ENCODE results near the gene RNF25.
A peak's percentile ranks its signal among the peaks of the same experiment; 100 is the strongest.

Gene RNF25

GRCh38 chr2:218671097-218671653 is 627 bp downstream of the RNF25 start:
- DNase-seq: peak in 1 of 2 experiments; percentile 34

- no peak for DNase-seq
These were observed 7.1 kb downstream of the RNF25 start for GRCh38 chr2:218664653-218665052.

GRCh38 chr2:218663901-218664300 is 7.9 kb downstream of the RNF25 start:
- no peak for DNase-seq

- DNase-seq: no peak
These were observed 9.0 kb downstream of the RNF25 start for GRCh38 chr2:218662827-218663226.

- no peak for DNase-seq
These were observed 9.4 kb downstream of the RNF25 start for GRCh38 chr2:218662377-218662776.

GRCh38 chr2:218659988-218660358 is 11.8 kb downstream of the RNF25 start:
- DNase-seq: peak in 1 of 2 experiments; percentile 41

- peak; percentile 83 to 96 for DNase-seq
These were observed 12.4 kb downstream of the RNF25 start, which contains the start of the genes BCS1L and ZNF142 for GRCh38 chr2:218659258-218659987. Gene BCS1L (plus strand): TSS chr2:218659683. CDS start chr2:218660988, 1,305 bp downstream. Gene ZNF142 (minus strand): TSS chr2:218659623. CDS start chr2:218656429, 3,194 bp downstream.

GRCh38 chr2:218658671-218659257 is 13.0 kb downstream of the RNF25 start:
- DNase-seq: peak; percentile 14 to 63

- DNase-seq: no peak
These were observed 16.1 kb downstream of the RNF25 start for GRCh38 chr2:218655751-218656150.

- no peak for DNase-seq
These were observed 23.1 kb downstream of the RNF25 start for GRCh38 chr2:218648787-218649100.

GRCh38 chr2:218648088-218648786 is 23.6 kb downstream of the RNF25 start:
- peak; percentile 16 to 65 for DNase-seq

GRCh38 chr2:218645126-218645525 is 26.7 kb downstream of the RNF25 start:
- no peak for DNase-seq

GRCh38 chr2:218644721-218645120 is 27.1 kb downstream of the RNF25 start:
- DNase-seq: no peak

- DNase-seq: no peak
These were observed 28.0 kb downstream of the RNF25 start for GRCh38 chr2:218643751-218644310.

- DNase-seq: no peak
These were observed 29.0 kb downstream of the RNF25 start for GRCh38 chr2:218642786-218643185.

- DNase-seq: no peak
These were observed 29.6 kb downstream of the RNF25 start for GRCh38 chr2:218642121-218642656.

GRCh38 chr2:218638372-218638771 is 33.4 kb downstream of the RNF25 start:
- DNase-seq: no peak

- no peak for DNase-seq
These were observed 36.1 kb downstream of the RNF25 start for GRCh38 chr2:218635719-218636118.

GRCh38 chr2:218631837-218632236 is 40.0 kb downstream of the RNF25 start:
- DNase-seq: no peak

- no peak for DNase-seq
These were observed 43.9 kb downstream of the RNF25 start for GRCh38 chr2:218627939-218628338.

GRCh38 chr2:218626369-218626768 is 45.4 kb downstream of the RNF25 start:
- no peak for DNase-seq

- DNase-seq: no peak
These were observed 48.5 kb downstream of the RNF25 start for GRCh38 chr2:218623366-218623705.
